GM12878 (cell line): ENCODE data around the gene KIF17. TPM values are rescaled to one million over a fixed set of nuclear protein-coding genes. Genes with fewer than 3 reads are reported as not detected.
A peak's percentile ranks its signal among the peaks of the same experiment; 100 is the strongest.

Experiments
- ATAC-seq: fragments of 200-7000 bp; cut with Tn5 transposase; 3 replicates; pipeline ENCODE4 v1.9.1; 2020; ENCODE audit warnings: mild to moderate bottlenecking, moderate library complexity
- BruUV-seq: library from RNA; stranded (reverse); fragments of 400-500 nt; replicated peaks from 2 replicates; lab custom pipeline; 2021; lab: Mats Ljungman, UMichigan
- CTCF ChIA-PET: fragments of 300-600 bp; sonication (Branson Sonifier 250); formaldehyde crosslinking; extraction: SDS; loops from one replicate; lab custom pipeline; 2021; ENCODE audit warnings: inconsistent platforms; lab: Yijun Ruan, JAX
- POLR2A ChIA-PET: fragments of 350-600 bp; formaldehyde crosslinking; extraction: SDS; loops from one replicate; lab custom pipeline; 2021; ENCODE audit warnings: inconsistent platforms; lab: Charles Lee
- RAD21 ChIA-PET: fragments of 300-600 bp; sonication (Branson Sonifier 250); formaldehyde crosslinking; loops from one replicate; lab custom pipeline; 2023; ENCODE audit warnings: antibody characterized with exemption; ENCODE audit not compliant: unreplicated experiment; lab: Charles Lee
- SMC1A ChIA-PET: fragments of 300-600 bp; sonication (Branson Sonifier 250); formaldehyde crosslinking; loops from one replicate; lab custom pipeline; 2023; ENCODE audit not compliant: unreplicated experiment, uncharacterized antibody; lab: Charles Lee
- DNase-seq: peaks from one replicate; pipeline ENCODE4 v3.0.0-alpha.2; 2011; ENCODE audit warnings: low read depth, low spot score
- FAIRE-seq: peaks from 3 replicates; lab custom pipeline; 2011; peaks lifted over from hg19 to GRCh38; lab: Jason Lieb, UNC
- H2AFZ ChIP-seq: 2 replicates; pipeline ENCODE4 v1.6.0; 2011; ENCODE audit warnings: low read depth, low read length, control low read depth; ENCODE audit not compliant: control insufficient read depth
- H3K27ac ChIP-seq: 2 replicates; pipeline ENCODE4 v1.5.1; 2011; ENCODE audit warnings: control low read depth; ENCODE audit not compliant: control insufficient read depth, insufficient read depth
- H3K27me3 ChIP-seq, 2 experiments: replicated peaks in 1 of 2; 2 replicates each; pipeline versions ENCODE4 v1.6.0 to v1.6.1; 2011; ENCODE audit warnings: low read length in 1 of 2; ENCODE audit not compliant: control insufficient read depth in 2 of 2, insufficient read depth in 2 of 2
- H3K36me3 ChIP-seq, 2 experiments: 2 replicates each; pipeline ENCODE4 v1.5.1; 2011; ENCODE audit warnings: low read length in 1 of 2; ENCODE audit not compliant: control insufficient read depth in 2 of 2, insufficient read depth in 2 of 2
- H3K4me1 ChIP-seq: 2 replicates; pipeline ENCODE4 v1.6.1; 2011; ENCODE audit warnings: mild to moderate bottlenecking, low read length, moderate library complexity, mixed read lengths; ENCODE audit not compliant: control insufficient read depth, insufficient read depth
- H3K4me2 ChIP-seq: 2 replicates; pipeline ENCODE4 v1.6.0; 2011; ENCODE audit warnings: control low read depth; ENCODE audit not compliant: control insufficient read depth, insufficient read depth
- H3K4me3 ChIP-seq: fragments of 200-600 bp; sonication (generic); 2 replicates; pipeline ENCODE4 v1.5.1; 2016
- H3K79me2 ChIP-seq: 2 replicates; pipeline ENCODE4 v1.6.0; 2011; ENCODE audit warnings: low read length; ENCODE audit not compliant: control insufficient read depth, insufficient read depth
- H3K9ac ChIP-seq: 2 replicates; pipeline ENCODE4 v1.8.0; 2011; ENCODE audit warnings: low read length, control low read depth, mixed read lengths; ENCODE audit not compliant: control insufficient read depth, insufficient read depth
- H3K9me3 ChIP-seq: replicated peaks from 3 replicates; pipeline ENCODE4 v1.5.1; 2011; ENCODE audit warnings: mild to moderate bottlenecking, low read length; ENCODE audit not compliant: control insufficient read depth, insufficient read depth
- H4K20me1 ChIP-seq: 2 replicates; pipeline ENCODE4 v1.6.0; 2011; ENCODE audit not compliant: control insufficient read depth, insufficient read depth
- ATF7 ChIP-seq: fragments of 450-650 bp; IDR thresholded peaks from 2 replicates; pipeline ENCODE4 v1.6.1; 2016; ENCODE audit warnings: low read depth, mild to moderate bottlenecking
- BMI1 ChIP-seq: fragments of 450-650 bp; IDR thresholded peaks from 2 replicates; pipeline ENCODE4 v1.6.1; 2016; ENCODE audit warnings: mild to moderate bottlenecking, moderate library complexity, borderline replicate concordance
- CEBPB ChIP-seq, 2 experiments: fragments of 150-350 bp in 1 of 2; IDR thresholded peaks; 2 replicates each; pipeline ENCODE4 v1.6.1; 2012 to 2014; ENCODE audit warnings: low read depth in 2 of 2, low read length in 2 of 2, borderline replicate concordance in 1 of 2, inconsistent platforms in 1 of 2
- NR2F1 ChIP-seq: fragments of 450-650 bp; conservative IDR thresholded peaks from 2 replicates; pipeline ENCODE4 v1.6.1; 2017; ENCODE audit warnings: mild to moderate bottlenecking
- PAX5 ChIP-seq: IDR thresholded peaks from 2 replicates; pipeline ENCODE4 v1.6.1; 2011; ENCODE audit warnings: low read depth, low read length, borderline replicate concordance
- SIN3A ChIP-seq: IDR thresholded peaks from 2 replicates; pipeline ENCODE4 v1.6.1; 2012; ENCODE audit warnings: low read depth, low read length, improper control_type of control experiment
- STAT1 ChIP-seq: fragments of 450-650 bp; conservative IDR thresholded peaks from 2 replicates; pipeline ENCODE4 v1.6.1; 2014; ENCODE audit warnings: antibody characterized with exemption, mild to moderate bottlenecking
- SUZ12 ChIP-seq: fragments of 200-600 bp; sonication (generic); IDR thresholded peaks from one replicate; pipeline ENCODE4 v1.6.1; 2018; ENCODE audit warnings: antibody characterized with exemption, mild to moderate bottlenecking; ENCODE audit not compliant: unreplicated experiment
- TBL1XR1 ChIP-seq: IDR thresholded peaks from 2 replicates; pipeline ENCODE4 v1.6.1; 2012; ENCODE audit warnings: low read depth, low read length, improper control_type of control experiment
- TCF12 ChIP-seq: IDR thresholded peaks from 2 replicates; pipeline ENCODE4 v1.6.1; 2011; ENCODE audit warnings: low read depth, mild to moderate bottlenecking, low read length
- ZBTB40 ChIP-seq: fragments of 450-650 bp; IDR thresholded peaks from 2 replicates; pipeline ENCODE4 v1.6.1; 2016; ENCODE audit warnings: mild to moderate bottlenecking, moderate library complexity, borderline replicate concordance
- ZNF622 ChIP-seq: fragments of 450-650 bp; IDR thresholded peaks from 2 replicates; pipeline ENCODE4 v1.6.1; 2017; ENCODE audit warnings: mild to moderate bottlenecking, inconsistent platforms
- WGBS: methylation state at CpG from one replicate; pipeline ENCODE4 v1.1.6; 2016; ENCODE audit warnings: low lambda C conversion rate; ENCODE audit not compliant: insufficient replicate concordance, insufficient coverage; ENCODE audit errors: missing lambda C conversion rate; 5-methylcytosine and 5-hydroxymethylcytosine counted together
- in situ Hi-C: fragments of 300-500 bp; cut with MboI; formaldehyde crosslinking; loops from 9 replicates; pipeline ENCODE4 v1.14.3; 2018; ENCODE audit warnings: mixed read lengths
- intact Hi-C: fragments of 100-400 bp; cut with micrococcal nuclease; formaldehyde crosslinking; loops from one replicate; pipeline ENCODE4 v1.14.2; 2022; ENCODE audit not compliant: unreplicated experiment
- polyA plus RNA-seq, 11 experiments: library from polyadenylated mRNA; depleted of rRNA in 4 of 11; unstranded in 6 of 11; stranded (reverse) in 5 of 11; fragments of >200 nt; fragmentation: Nextera tagmentation in 4 of 11; fragmentation: Illumina TruSeq in 1 of 11; extraction: Ambion mirVana in 4 of 11; extraction: Trizol in 1 of 11; gene quantifications; 1 replicate in 1 of 11; 2 replicates in 10 of 11; pipeline versions ENCODE4 v1.2.1 to v1.2.3, GENCODE V29; 2011 to 2016; ENCODE audit warnings: inconsistent platforms in 2 of 11, missing spikeins in 2 of 11, low read depth in 1 of 11
- total RNA-seq, 4 experiments: library from RNA; depleted of rRNA in 3 of 4; stranded (reverse); fragments of >200 nt in 3 of 4; fragmentation: Illumina TruSeq in 1 of 4; extraction: Trizol in 1 of 4; gene quantifications; 2 replicates each; pipeline versions ENCODE4 v1.2.1 to v1.2.3, GENCODE V29; 2013 to 2021
- TF ChIP-seq, protein P1 (sequence below): fragments of 450-650 bp; IDR thresholded peaks from 2 replicates; pipeline ENCODE4 v1.6.1; 2016; ENCODE audit warnings: mild to moderate bottlenecking

The KIF17 gene
- total and polyA plus RNA-seq, 10 of the 15 experiments (the other 5 are each of a cell fraction or from before 2014, with no cell fraction given): 0.01 to 0.10 (median 0.03) TPM; not detected in 7

GRCh38 chr1:20670936-20671335 is 46.9 kb downstream of the KIF17 start (continued):
- no peak for TF ChIP-seq ZNF622
- TF ChIP-seq SUZ12: no peak
- no peak for TF ChIP-seq SIN3A
- no peak for TF ChIP-seq BMI1
- no peak for TF ChIP-seq STAT1
- no peak for TF ChIP-seq TBL1XR1

DNA sequence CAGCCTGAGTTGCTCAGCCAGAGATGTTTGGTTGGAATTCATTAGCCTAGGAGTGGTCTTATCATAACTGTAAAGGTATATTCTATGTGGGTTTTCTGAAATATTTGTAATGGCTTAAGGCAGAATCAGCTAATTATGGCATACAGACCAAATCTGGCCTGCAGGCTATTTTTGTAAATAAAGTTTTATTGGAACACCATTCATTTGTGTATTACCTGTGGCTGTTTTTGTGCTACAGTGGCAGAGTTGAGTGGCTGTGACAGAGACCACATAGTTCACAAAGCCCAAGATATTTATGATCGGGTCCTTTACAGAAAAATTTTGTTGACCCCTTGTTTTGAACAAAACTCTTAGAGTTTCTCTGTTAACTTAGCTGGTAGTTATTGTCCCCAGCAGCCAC is 49.2 kb downstream of the KIF17 start:
- H3K9ac ChIP-seq: no peak overlapping the region
- TF ChIP-seq CEBPB (IDR thresholded peaks at IDR 0.05; ENCODE audit: borderline replicate concordance in 1 of 2, low read depth in 2 of 2, low read length in 2 of 2): no peak
- no peak for TF ChIP-seq NR2F1
- TF ChIP-seq SUZ12: no peak
- no peak for TF ChIP-seq ATF7
- TF ChIP-seq PAX5: no peak
- TF ChIP-seq, protein P1, sequence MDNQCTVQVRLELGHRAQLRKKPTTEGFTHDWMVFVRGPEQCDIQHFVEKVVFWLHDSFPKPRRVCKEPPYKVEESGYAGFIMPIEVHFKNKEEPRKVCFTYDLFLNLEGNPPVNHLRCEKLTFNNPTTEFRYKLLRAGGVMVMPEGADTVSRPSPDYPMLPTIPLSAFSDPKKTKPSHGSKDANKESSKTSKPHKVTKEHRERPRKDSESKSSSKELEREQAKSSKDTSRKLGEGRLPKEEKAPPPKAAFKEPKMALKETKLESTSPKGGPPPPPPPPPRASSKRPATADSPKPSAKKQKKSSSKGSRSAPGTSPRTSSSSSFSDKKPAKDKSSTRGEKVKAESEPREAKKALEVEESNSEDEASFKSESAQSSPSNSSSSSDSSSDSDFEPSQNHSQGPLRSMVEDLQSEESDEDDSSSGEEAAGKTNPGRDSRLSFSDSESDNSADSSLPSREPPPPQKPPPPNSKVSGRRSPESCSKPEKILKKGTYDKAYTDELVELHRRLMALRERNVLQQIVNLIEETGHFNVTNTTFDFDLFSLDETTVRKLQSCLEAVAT: no peak
- no peak for TF ChIP-seq TCF12
- TF ChIP-seq ZBTB40: peak; percentile 68
- TF ChIP-seq, all 136 proteins: peak for 1
- DNase-seq (no peak), FAIRE-seq (no peak), ATAC-seq (no peak)
- POLR2A ChIA-PET: no interaction called here
- intact Hi-C loops (no loop called here), in situ Hi-C loops (no loop called here)
- CTCF ChIA-PET: interaction anchor here (0.9 to 1.4 kb wide), 2 partner anchors 9 to 28 kb away, joined by 3 to 7 read pairs; no protein-coding TSS in a partner anchor
- no peaks in the 10 kb centered on the region for H4K20me1 ChIP-seq
- BruUV-seq: no TSS peak
- H3K79me2 ChIP-seq: no peaks in the 10 kb centered on the region
- H3K4me3 ChIP-seq: no peak overlapping the region
- H3K27ac ChIP-seq: no peak overlapping the region
- no peaks in the 10 kb centered on the region for H3K4me1 ChIP-seq
- SMC1A ChIA-PET: interaction anchor here (0.6 to 1.2 kb wide), 2 partner anchors 248 to 1264 kb away, joined by 3 read pairs; no protein-coding TSS in a partner anchor
- H3K36me3 ChIP-seq: no peaks in the 10 kb centered on the region
- no peaks in the 10 kb centered on the region for H3K9me3 ChIP-seq
- H2AFZ ChIP-seq: no peak overlapping the region
- no peak overlapping the region for H3K4me2 ChIP-seq
- RAD21 ChIA-PET: no interaction called here
- H3K27me3 ChIP-seq: no peaks in the 10 kb centered on the region
- 43% methylated on average over 1 of the region's 1 CpG for WGBS
